AG04450 (cell line): ENCODE measurements around the gene LSAMP. TPM values are rescaled to one million over a fixed set of nuclear protein-coding genes. Genes with fewer than 3 reads are reported as not detected.

ENCODE experiments used
- CTCF ChIA-PET: fragments of 300-600, 350-600 bp; formaldehyde crosslinking; extraction: SDS; loops from one replicate; lab custom pipeline; 2022; ENCODE audit warnings: antibody characterized with exemption, inconsistent platforms; lab: Charles Lee
- POLR2A ChIA-PET: fragments of 350-600 bp; formaldehyde crosslinking; extraction: SDS; loops from one replicate; lab custom pipeline; 2021; ENCODE audit warnings: antibody characterized with exemption, inconsistent platforms; lab: Yijun Ruan, JAX
- DNase-seq: peaks from one replicate; pipeline ENCODE4 v3.0.0-alpha.2; 2011; ENCODE audit warnings: low read depth, low spot score
- H3K27ac ChIP-seq: one replicate; pipeline ENCODE4 v1.5.1; 2012; ENCODE audit warnings: low read depth, low read length, control low read depth
- H3K27me3 ChIP-seq: one replicate; pipeline ENCODE4 v1.6.0; 2012; ENCODE audit warnings: low read length; ENCODE audit not compliant: control insufficient read depth, insufficient read depth
- H3K4me3 ChIP-seq: 2 replicates; pipeline ENCODE4 v1.5.1; 2011; ENCODE audit warnings: mild to moderate bottlenecking, low read depth, low read length, control low read depth
- H3K9me3 ChIP-seq: 2 replicates; pipeline ENCODE4 v1.5.1; 2012; ENCODE audit warnings: low read length; ENCODE audit not compliant: control insufficient read depth, insufficient read depth
- polyA plus RNA-seq: library from polyadenylated mRNA; depleted of rRNA; stranded (reverse); fragments of >200 nt; gene quantifications from 2 replicates; pipeline ENCODE4 v1.2.3, GENCODE V29; 2011
- TF ChIP-seq, protein P1 (sequence below): IDR thresholded peaks from 2 replicates; pipeline ENCODE4 v1.5.1; 2011; ENCODE audit warnings: low read depth, low read length, control low read depth, inconsistent platforms

LSAMP gene
- polyA plus RNA-seq, 1 experiment = 25.1 TPM

DNA sequence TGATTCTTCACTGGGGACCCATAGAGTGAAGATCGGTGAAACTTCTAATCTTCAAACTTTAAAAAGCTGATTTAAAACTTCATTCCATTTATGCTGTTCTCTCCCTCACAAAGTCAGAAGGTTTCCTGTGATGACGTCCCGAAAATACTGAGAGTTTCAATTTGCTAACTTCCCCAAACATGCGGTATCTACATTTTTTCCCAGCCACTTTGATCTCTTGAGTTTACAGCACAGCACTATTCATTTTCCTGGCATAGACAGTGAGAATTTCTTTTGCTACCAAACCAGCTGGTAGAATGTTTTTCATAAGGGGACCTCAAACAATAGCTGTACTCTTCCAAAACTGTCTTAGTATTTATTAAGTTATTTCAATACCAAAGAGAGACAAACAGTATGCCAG is 156.8 kb downstream of the LSAMP start:
- TF ChIP-seq, protein P1, sequence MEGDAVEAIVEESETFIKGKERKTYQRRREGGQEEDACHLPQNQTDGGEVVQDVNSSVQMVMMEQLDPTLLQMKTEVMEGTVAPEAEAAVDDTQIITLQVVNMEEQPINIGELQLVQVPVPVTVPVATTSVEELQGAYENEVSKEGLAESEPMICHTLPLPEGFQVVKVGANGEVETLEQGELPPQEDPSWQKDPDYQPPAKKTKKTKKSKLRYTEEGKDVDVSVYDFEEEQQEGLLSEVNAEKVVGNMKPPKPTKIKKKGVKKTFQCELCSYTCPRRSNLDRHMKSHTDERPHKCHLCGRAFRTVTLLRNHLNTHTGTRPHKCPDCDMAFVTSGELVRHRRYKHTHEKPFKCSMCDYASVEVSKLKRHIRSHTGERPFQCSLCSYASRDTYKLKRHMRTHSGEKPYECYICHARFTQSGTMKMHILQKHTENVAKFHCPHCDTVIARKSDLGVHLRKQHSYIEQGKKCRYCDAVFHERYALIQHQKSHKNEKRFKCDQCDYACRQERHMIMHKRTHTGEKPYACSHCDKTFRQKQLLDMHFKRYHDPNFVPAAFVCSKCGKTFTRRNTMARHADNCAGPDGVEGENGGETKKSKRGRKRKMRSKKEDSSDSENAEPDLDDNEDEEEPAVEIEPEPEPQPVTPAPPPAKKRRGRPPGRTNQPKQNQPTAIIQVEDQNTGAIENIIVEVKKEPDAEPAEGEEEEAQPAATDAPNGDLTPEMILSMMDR = no peak

GRCh38 chr3:116285781-116286421 is 159.4 kb downstream of the LSAMP start:
- Histone ChIP-seq H3K27me3 (no peaks in the 10 kb centered on the region), H3K4me3 (no peak overlapping the region), H3K27ac (no peak overlapping the region), H3K9me3 (no peaks in the 10 kb centered on the region)
- TF ChIP-seq, protein P1 = no peak
- CTCF ChIA-PET = interaction anchor here (0.6 kb wide), 1 partner anchor 134 kb away, joined by 3 read pairs; no protein-coding TSS in a partner anchor
- DNase-seq = no peak
- POLR2A ChIA-PET = no interaction called here

More for the DNA sequence above, 156.8 kb downstream of the LSAMP start:
- Histone ChIP-seq H3K9me3 (no peaks in the 10 kb centered on the region), H3K4me3 (no peak overlapping the region), H3K27ac (no peak overlapping the region), H3K27me3 (no peaks in the 10 kb centered on the region)
- no peak for DNase-seq
- ChIA-PET CTCF (no interaction called here), POLR2A (no interaction called here)

DNA sequence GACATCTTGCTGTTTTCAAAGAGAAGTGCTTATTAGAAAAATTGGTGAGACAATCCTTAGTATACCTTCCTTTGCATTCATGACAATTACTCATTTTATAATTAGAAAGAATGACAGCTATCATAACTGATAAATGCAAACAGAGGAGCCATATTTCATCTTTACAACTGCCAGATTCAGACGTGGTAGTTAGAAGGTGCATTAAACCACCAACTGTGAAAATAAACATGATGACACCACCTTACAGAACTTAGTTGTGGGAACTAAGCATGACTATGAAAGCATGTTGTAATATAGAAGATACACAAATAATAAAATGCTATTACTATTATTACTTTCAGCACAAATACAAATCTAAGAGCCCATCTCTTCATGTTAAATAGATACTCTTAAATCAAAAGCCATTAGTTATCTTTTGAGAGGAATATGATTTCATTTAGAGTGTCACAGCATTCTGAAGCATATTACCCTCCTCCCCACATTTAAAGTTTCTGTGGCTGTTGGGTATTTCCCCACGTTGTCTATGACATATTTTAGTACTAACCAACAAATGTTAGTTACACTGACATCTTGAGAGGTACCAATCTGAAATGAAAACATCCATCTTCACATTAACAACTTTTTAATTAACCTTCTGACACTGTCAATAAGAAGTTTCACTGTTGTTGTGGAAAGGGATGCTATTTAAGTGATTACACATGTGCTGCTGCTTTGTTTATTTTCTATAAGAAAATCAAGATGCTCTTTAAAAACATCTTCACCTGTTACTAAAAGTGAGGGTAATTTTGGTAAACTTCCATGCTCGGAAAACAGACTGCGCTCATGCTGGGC is 163.8 kb downstream of the LSAMP start:
- no peaks in the 10 kb centered on the region for H3K27me3 ChIP-seq
- H3K27ac ChIP-seq = no peak overlapping the region
- ChIA-PET POLR2A (no interaction called here), CTCF (no interaction called here)
- H3K4me3 ChIP-seq = no peak overlapping the region
- no peak for DNase-seq
- TF ChIP-seq, protein P1 = no peak
- no peaks in the 10 kb centered on the region for H3K9me3 ChIP-seq

- Histone ChIP-seq H3K27me3 (no peaks in the 10 kb centered on the region), H3K27ac (no peak overlapping the region), H3K9me3 (no peaks in the 10 kb centered on the region), H3K4me3 (no peak overlapping the region)
- ChIA-PET CTCF (no interaction called here), POLR2A (no interaction called here)
- DNase-seq = no peak
- TF ChIP-seq, protein P1 = no peak
These were observed 165.1 kb downstream of the LSAMP start for GRCh38 chr3:116280130-116280740.
